Measurements from ENCODE around the gene PMS2. TPM values are rescaled to one million over a fixed set of nuclear protein-coding genes. Genes with fewer than 3 reads are reported as not detected.
A peak's percentile ranks its signal among the peaks of the same experiment; 100 is the strongest.
"Not testable (repeated sequence)": the region's sequence is repeated elsewhere in the genome, so short reads cannot be mapped to it uniquely, and the experiment has no call there.

Gene PMS2
- total and polyA plus RNA-seq, 4 donors = 1.9 to 7.2 (median 4.9) TPM

- WGBS = 83% methylated on average over 4 of the region's 4 CpGs
- no peaks in the 10 kb centered on the region for H3K27me3 ChIP-seq (ENCODE audit: control insufficient read depth in 4 of 4, insufficient read depth in 4 of 4, low read length in 3 of 4)
- TF ChIP-seq JUND (IDR thresholded peaks at IDR 0.05) (no peak), YY1 (IDR thresholded peaks at IDR 0.05) (no peak), EGR1 (IDR thresholded peaks at IDR 0.05; ENCODE audit: low read depth in 2 of 2) (no peak), SP1 (IDR thresholded peaks at IDR 0.05) (no peak), FOXA2 (IDR thresholded peaks at IDR 0.05) (no peak), GABPA (IDR thresholded peaks at IDR 0.05 in 1 of 2, conservative IDR thresholded peaks at IDR 0.05 in 1 of 2) (no peak)
- TF ChIP-seq, protein P1, sequence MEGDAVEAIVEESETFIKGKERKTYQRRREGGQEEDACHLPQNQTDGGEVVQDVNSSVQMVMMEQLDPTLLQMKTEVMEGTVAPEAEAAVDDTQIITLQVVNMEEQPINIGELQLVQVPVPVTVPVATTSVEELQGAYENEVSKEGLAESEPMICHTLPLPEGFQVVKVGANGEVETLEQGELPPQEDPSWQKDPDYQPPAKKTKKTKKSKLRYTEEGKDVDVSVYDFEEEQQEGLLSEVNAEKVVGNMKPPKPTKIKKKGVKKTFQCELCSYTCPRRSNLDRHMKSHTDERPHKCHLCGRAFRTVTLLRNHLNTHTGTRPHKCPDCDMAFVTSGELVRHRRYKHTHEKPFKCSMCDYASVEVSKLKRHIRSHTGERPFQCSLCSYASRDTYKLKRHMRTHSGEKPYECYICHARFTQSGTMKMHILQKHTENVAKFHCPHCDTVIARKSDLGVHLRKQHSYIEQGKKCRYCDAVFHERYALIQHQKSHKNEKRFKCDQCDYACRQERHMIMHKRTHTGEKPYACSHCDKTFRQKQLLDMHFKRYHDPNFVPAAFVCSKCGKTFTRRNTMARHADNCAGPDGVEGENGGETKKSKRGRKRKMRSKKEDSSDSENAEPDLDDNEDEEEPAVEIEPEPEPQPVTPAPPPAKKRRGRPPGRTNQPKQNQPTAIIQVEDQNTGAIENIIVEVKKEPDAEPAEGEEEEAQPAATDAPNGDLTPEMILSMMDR (IDR thresholded peaks at IDR 0.05; ENCODE audit: low read depth, low read length, missing input control) = no peak
- TF ChIP-seq, protein P2, sequence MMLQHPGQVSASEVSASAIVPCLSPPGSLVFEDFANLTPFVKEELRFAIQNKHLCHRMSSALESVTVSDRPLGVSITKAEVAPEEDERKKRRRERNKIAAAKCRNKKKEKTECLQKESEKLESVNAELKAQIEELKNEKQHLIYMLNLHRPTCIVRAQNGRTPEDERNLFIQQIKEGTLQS (IDR thresholded peaks at IDR 0.05) = no peak
- peaks cover 3 to 32% (median 27%) of the 10 kb centered on the region in 4 donors for H3K4me1 ChIP-seq (ENCODE audit: control insufficient read depth in 4 of 4, insufficient read depth in 4 of 4, low read length in 3 of 4)
- no peak overlapping the region for H3K4me3 ChIP-seq (ENCODE audit: low read depth in 1 of 3, low read length in 3 of 3)
- peaks cover 0 to 4% (median 3%) of the 10 kb centered on the region in 4 donors for H3K36me3 ChIP-seq (ENCODE audit: control insufficient read depth in 4 of 4, insufficient read depth in 3 of 4, low read depth in 1 of 4, low read length in 3 of 4)
- no peaks in the 10 kb centered on the region for H3K9me3 ChIP-seq (ENCODE audit: control insufficient read depth in 4 of 4, low read length in 3 of 4)
- DNase-seq (ENCODE audit: low spot score) = no peak
- H3K27ac ChIP-seq (ENCODE audit: low read depth in 1 of 2, low read length in 2 of 2) = no peak overlapping the region
- H3K9ac ChIP-seq (ENCODE audit: low read depth in 1 of 2, low read length in 2 of 2) = no peak overlapping the region
Measured at GRCh38 chr7:6007386-6007785, 1.5 kb downstream of the PMS2 start.

- Histone ChIP-seq H3K36me3 (ENCODE audit: control insufficient read depth in 4 of 4, insufficient read depth in 3 of 4, low read depth in 1 of 4, low read length in 3 of 4) (peaks cover 5 to 24% (median 18%) of the 10 kb centered on the region in 4 donors), H3K9me3 (ENCODE audit: control insufficient read depth in 4 of 4, low read length in 3 of 4) (no peaks in the 10 kb centered on the region), H3K27ac (ENCODE audit: low read depth in 1 of 2, low read length in 2 of 2) (no peak overlapping the region), H3K27me3 (ENCODE audit: control insufficient read depth in 4 of 4, insufficient read depth in 4 of 4, low read length in 3 of 4) (no peaks in the 10 kb centered on the region), H3K9ac (ENCODE audit: low read depth in 1 of 2, low read length in 2 of 2) (no peak overlapping the region), H3K4me3 (ENCODE audit: low read depth in 1 of 3, low read length in 3 of 3) (no peak overlapping the region), H3K4me1 (ENCODE audit: control insufficient read depth in 4 of 4, insufficient read depth in 4 of 4, low read length in 3 of 4) (no peaks in the 10 kb centered on the region)
- TF ChIP-seq TAF1 (conservative IDR thresholded peaks at IDR 0.05) (no peak), GABPA (IDR thresholded peaks at IDR 0.05 in 1 of 2, conservative IDR thresholded peaks at IDR 0.05 in 1 of 2) (no peak), RAD21 (IDR thresholded peaks at IDR 0.05) (peak; percentile 85 to 90)
- TF ChIP-seq, protein P1 (IDR thresholded peaks at IDR 0.05; ENCODE audit: low read depth, low read length, missing input control) = peak; percentile 64
- WGBS = 59% methylated on average over 10 of the region's 10 CpGs
- DNase-seq (ENCODE audit: low spot score) = peak; percentile 50
Measured at GRCh38 chr7:5997210-5997808, 11.5 kb downstream of the PMS2 start.

DNA sequence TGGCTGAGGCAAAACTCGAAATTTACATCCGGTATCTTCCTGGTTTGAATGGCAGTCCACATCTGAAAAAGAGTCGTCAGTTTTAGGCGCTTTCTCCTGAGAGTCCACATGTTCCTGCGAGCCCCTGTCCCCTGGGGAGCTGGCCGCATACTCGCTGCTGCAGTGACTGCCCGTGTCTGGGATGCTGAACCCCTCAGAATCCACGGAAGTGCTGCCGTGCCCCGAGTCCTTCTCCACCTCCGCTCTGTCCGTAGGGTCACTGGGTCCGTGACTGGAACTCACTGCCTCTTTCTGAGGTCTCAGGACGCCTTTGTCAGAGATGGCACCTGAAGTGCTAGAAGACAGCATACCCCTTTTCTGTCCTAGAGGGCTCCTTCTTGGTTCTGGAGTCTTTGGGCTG lies 21.8 kb downstream of the PMS2 start:
- H3K4me1 ChIP-seq (ENCODE audit: control insufficient read depth in 4 of 4, insufficient read depth in 4 of 4, low read length in 3 of 4); H3K9ac ChIP-seq (ENCODE audit: low read depth in 1 of 2, low read length in 2 of 2); H3K4me3 ChIP-seq (ENCODE audit: low read depth in 1 of 3, low read length in 3 of 3); H3K27ac ChIP-seq (ENCODE audit: low read depth in 1 of 2, low read length in 2 of 2); H3K27me3 ChIP-seq (ENCODE audit: control insufficient read depth in 4 of 4, insufficient read depth in 4 of 4, low read length in 3 of 4); DNase-seq (ENCODE audit: low spot score); H3K9me3 ChIP-seq (ENCODE audit: control insufficient read depth in 4 of 4, low read length in 3 of 4): not testable (repeated sequence)
- 92% methylated on average over 15 of the region's 15 CpGs for WGBS
- H3K36me3 ChIP-seq (ENCODE audit: control insufficient read depth in 4 of 4, insufficient read depth in 3 of 4, low read depth in 1 of 4, low read length in 3 of 4) = peaks cover 4 to 14% (median 10%) of the 10 kb centered on the region in 4 donors

DNA sequence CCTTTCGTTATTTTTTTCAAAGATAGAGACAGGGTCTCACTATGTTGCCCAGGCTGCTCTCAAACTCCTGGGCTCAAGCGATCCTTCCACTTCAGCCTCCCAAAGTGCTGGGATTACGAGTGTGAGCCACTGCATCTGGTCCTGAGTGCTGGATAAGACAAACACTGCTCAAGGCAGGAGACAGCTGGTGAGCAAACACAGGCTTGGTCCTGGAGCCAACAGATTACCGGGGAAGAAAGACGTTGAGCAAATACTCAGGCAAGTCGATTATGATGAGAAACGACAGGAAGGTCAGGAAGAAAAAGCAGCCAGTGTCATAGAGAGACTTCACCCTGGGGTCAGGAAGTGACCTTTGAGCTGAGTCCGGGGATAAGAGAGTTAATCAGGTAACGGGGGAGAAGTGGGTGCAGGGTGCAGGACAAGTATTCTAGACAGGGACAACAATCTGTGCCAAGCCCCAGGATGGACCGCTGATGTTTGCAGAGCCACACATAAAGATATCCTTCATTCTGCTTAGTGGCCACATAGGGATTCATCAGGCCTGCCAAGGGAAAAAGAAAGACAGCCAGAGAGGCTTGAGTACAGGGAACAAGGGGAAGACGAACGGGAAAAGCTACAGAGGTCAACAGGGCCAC lies 29.1 kb downstream of the PMS2 start:
- not testable (repeated sequence) for H3K9me3 ChIP-seq (ENCODE audit: control insufficient read depth in 4 of 4, low read length in 3 of 4); H3K4me1 ChIP-seq (ENCODE audit: control insufficient read depth in 4 of 4, insufficient read depth in 4 of 4, low read length in 3 of 4); H3K36me3 ChIP-seq (ENCODE audit: control insufficient read depth in 4 of 4, insufficient read depth in 3 of 4, low read depth in 1 of 4, low read length in 3 of 4); DNase-seq (ENCODE audit: low spot score); H3K9ac ChIP-seq (ENCODE audit: low read depth in 1 of 2, low read length in 2 of 2); H3K27ac ChIP-seq (ENCODE audit: low read depth in 1 of 2, low read length in 2 of 2); H3K27me3 ChIP-seq (ENCODE audit: control insufficient read depth in 4 of 4, insufficient read depth in 4 of 4, low read length in 3 of 4); H3K4me3 ChIP-seq (ENCODE audit: low read depth in 1 of 3, low read length in 3 of 3)
- WGBS = 86% methylated on average over 2 of the region's 12 CpGs

- no CpG with 5 or more reads among the region's 8 CpGs for WGBS
- DNase-seq (ENCODE audit: low spot score); H3K9ac ChIP-seq (ENCODE audit: low read depth in 1 of 2, low read length in 2 of 2); H3K4me3 ChIP-seq (ENCODE audit: low read depth in 1 of 3, low read length in 3 of 3); H3K9me3 ChIP-seq (ENCODE audit: control insufficient read depth in 4 of 4, low read length in 3 of 4); H3K27me3 ChIP-seq (ENCODE audit: control insufficient read depth in 4 of 4, insufficient read depth in 4 of 4, low read length in 3 of 4); H3K4me1 ChIP-seq (ENCODE audit: control insufficient read depth in 4 of 4, insufficient read depth in 4 of 4, low read length in 3 of 4); H3K27ac ChIP-seq (ENCODE audit: low read depth in 1 of 2, low read length in 2 of 2); H3K36me3 ChIP-seq (ENCODE audit: control insufficient read depth in 4 of 4, insufficient read depth in 3 of 4, low read depth in 1 of 4, low read length in 3 of 4): not testable (repeated sequence)
Measured at GRCh38 chr7:5973580-5973979, 35.3 kb downstream of the PMS2 start.
